K562 treated with DMSO at 1 percent for 24 hours (cell line): ENCODE data around the gene TATDN2. TPM values are rescaled to one million over a fixed set of nuclear protein-coding genes. Genes with fewer than 3 reads are reported as not detected.

Experiments used
- total RNA-seq: library from RNA; unstranded; fragments of 300-600 nt; gene quantifications from 2 replicates; pipeline ENCODE4 v1.2.3, GENCODE V29; 2022; ENCODE audit warnings: low read depth; ENCODE audit not compliant: insufficient read depth

Gene TATDN2
- 31.4 and 35.3 TPM in 2 replicates for total RNA-seq

GRCh38 chr3:10248184-10248983 is at the start of gene TATDN2:
TATDN2 (plus strand) TSS chr3:10248459; CDS start chr3:10249201, 742 bp downstream.

DNA sequence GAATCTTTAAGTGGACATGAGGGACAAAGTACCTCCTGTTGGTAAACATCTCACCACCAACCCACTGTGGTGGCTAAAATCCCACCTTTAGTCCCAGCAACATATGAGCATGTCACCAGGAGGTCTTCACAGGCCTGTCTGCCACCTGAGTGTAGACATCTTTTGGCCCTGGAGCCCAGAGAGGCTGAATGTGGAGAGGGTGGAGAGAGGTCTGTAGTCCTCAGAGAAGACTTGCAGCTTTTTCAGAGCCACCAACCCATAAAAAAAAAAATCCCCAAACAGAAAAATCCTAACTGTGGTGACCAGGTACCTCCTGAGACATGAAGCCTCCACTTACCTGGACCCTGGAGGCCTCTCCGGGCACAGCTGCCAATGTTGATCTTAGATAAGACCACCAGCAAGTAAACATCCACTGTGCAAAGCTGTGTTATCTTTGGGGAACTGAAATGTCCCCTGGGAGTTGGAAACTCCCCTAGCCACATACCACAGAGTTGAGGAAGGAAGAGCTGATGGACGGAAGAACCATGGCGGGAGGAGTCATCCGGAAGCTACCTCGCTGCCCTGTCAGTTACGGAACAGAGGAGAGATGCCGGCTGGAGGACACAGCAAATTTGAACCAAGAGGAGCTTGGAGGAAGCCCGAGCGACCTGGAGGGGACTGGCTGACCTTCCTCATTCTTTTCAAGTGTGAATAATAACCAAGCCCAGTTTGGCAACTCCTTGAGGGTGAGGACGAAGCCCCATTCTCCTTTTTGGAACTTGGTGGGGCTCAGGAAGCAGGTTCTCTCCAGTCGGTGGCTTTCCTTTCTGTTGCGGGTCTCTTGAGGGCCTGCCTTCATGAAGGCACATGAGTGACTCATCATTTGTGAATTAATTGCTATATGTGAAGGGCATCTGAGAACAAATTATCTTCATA is 44.5 kb downstream of the TATDN2 start, which contains the start of gene GHRL:
Gene GHRL, minus strand, starts transcription at position 443 of the 915 bp plus-strand sequence. CDS start 2,767 bp downstream, outside the sequence.

Other genes starting within 250 kb of the TATDN2 start
- 34.1 and 54.1 TPM in 2 replicates for gene FANCD2, start 222.0 kb upstream of the TATDN2 start, total RNA-seq
- gene FANCD2OS, start 140.2 kb upstream of the TATDN2 start, total RNA-seq = not detected in 2 replicates
- gene BRK1, start 132.8 kb upstream of the TATDN2 start, total RNA-seq = 219 and 222 TPM in 2 replicates
- 89.7 and 91.5 TPM in 2 replicates for gene VHL, start 106.7 kb upstream of the TATDN2 start, total RNA-seq
- 9.7 and 10.1 TPM in 2 replicates for gene IRAK2, start 83.5 kb upstream of the TATDN2 start, total RNA-seq
- gene GHRL, start 44.5 kb downstream of the TATDN2 start, total RNA-seq = not detected in 2 replicates
- 188 and 205 TPM in 2 replicates for gene SEC13, start 72.7 kb downstream of the TATDN2 start, total RNA-seq